Stimulated activated CD8-positive, alpha-beta memory T cell treated with anti-CD3 and anti-CD28 coated beads, Interleukin-7, amount 100 ng/mL, for 1 hour (primary cell): Measurements from ENCODE around the gene SPAM1.
"Not testable (repeated sequence)": the region's sequence is repeated elsewhere in the genome, so short reads cannot be mapped to it uniquely, and the experiment has no call there.

Experiments used
- DNase-seq, 2 donors: peaks; one replicate each; pipeline ENCODE4 v3.0.0-alpha.2; 2020; ENCODE audit warnings: low read depth in 2 of 2

The SPAM1 gene, protein sequence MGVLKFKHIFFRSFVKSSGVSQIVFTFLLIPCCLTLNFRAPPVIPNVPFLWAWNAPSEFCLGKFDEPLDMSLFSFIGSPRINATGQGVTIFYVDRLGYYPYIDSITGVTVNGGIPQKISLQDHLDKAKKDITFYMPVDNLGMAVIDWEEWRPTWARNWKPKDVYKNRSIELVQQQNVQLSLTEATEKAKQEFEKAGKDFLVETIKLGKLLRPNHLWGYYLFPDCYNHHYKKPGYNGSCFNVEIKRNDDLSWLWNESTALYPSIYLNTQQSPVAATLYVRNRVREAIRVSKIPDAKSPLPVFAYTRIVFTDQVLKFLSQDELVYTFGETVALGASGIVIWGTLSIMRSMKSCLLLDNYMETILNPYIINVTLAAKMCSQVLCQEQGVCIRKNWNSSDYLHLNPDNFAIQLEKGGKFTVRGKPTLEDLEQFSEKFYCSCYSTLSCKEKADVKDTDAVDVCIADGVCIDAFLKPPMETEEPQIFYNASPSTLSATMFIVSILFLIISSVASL

DNA sequence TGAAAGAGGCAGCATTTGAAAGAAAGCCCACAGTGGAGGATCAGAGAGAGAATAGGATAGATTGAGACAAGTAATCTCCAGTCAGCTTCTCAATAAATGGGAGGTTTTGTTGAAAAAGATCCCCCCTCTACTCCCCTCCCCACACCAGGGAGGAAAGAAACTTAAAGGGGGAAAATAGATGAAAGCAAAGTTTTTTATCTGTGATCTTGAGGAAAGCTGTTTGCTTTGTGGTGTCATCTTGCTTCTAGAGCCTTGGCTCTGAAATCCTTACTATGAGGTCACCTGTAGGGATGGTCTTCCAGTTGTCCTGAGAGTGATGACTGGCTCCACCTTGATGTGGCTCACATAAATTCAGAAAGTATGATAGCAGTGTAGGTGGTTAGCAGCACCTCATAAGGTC is at the start of gene SPAM1:
Gene SPAM1 (plus strand): TSS at position 301 of the 400 bp plus-strand sequence. CDS start 28,330 bp downstream, outside the sequence.
- DNase-seq: no peak

DNA sequence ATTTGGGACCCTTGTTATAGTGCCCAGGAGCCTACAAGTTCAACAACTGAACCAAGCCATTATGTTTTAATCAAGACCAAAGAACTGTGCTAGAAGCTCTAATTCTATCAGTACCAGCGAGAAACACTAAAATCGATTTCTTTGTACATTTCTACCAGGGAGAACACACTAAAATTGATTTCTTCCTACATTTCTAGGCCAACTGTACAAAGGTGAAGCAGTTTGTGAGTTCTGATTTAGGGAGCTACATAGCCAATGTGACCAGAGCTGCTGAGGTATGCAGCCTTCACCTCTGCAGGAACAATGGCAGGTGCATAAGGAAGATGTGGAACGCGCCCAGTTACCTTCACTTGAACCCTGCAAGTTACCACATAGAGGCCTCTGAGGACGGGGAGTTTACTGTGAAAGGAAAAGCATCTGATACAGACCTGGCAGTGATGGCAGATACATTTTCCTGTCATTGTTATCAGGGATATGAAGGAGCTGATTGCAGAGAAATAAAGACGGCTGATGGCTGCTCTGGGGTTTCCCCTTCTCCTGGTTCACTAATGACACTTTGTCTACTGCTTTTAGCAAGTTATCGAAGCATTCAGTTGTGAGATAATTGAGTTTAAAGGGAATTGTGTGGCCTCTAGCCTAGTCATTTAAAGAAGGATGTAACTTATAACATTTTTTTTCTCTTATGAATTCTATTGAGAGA is 48.3 kb upstream of the SPAM1 start:
- no peak for DNase-seq

DNA sequence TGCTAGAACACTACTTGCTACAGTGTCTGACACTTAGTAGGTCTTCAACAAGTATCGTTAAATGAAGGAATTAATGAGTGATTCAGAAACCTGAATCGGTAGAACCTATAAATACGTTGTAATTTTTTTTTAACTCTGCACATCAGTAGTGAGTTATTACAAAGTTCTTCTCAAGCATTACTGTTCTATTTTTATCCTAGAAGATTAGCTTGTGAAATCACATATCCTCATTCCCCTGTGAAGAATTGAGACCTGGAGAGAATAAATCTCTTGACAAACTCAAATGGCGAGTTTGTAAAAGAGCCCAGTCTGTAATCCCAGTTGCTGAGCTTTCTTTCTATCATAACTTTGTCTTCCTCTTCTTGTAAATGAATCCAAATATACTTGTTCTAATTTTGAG is 45.4 kb upstream of the SPAM1 start:
- DNase-seq: no peak

DNA sequence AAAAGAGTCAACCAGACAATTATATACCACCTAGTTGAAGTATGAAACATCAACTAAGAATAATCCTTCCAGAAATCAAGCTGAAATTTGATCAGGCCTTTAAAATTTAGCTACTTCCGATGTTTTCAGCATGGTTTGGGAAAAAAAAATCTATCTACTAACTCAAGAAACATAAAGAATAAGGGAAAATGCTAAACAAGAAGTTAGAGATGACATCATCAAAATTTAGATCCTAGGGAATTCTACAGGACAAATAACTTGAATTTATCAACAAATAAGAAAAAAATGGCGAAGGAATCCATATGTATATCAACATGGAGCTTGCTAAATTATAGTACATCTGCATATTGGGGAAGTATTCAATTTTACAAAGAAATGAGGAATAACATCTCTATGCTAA is 43.7 kb upstream of the SPAM1 start:
- no peak for DNase-seq

DNA sequence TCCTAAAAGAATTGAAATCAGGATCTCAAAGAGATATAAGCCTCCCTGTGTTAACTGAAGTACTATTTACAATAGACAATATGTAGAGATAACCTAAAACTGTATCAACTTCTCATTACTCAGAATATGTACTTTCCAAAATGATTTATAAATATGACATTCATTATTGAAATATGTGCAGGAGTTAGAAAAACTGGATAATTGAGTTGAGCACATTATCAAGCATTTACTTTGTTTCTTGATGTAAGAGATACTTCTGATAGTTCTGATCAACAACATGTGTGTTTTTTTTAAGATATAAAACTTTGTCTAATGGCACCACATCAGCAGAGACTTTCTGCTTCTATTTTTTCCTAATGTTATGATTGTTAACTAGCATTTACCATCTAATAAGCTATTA is 41.9 kb upstream of the SPAM1 start:
- no peak for DNase-seq

DNA sequence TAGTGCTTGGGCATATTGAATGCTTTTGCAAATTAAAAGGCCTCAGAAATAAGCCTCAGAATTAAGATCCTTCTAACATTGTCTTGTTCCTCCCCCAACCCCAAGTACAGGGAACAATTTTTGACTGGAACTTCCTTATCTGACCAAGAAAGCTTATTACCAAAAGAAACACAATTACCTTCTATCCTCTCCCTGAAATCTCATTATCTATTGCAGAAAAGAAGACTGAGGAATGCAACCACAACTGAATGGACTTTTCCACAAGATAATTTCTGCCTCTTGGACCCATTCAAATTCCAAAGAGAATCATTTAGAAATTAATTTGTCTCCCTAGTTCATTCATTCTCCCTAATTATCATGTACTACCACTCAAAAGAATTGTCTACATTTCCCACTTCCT is 36.8 kb upstream of the SPAM1 start:
- DNase-seq: no peak

DNA sequence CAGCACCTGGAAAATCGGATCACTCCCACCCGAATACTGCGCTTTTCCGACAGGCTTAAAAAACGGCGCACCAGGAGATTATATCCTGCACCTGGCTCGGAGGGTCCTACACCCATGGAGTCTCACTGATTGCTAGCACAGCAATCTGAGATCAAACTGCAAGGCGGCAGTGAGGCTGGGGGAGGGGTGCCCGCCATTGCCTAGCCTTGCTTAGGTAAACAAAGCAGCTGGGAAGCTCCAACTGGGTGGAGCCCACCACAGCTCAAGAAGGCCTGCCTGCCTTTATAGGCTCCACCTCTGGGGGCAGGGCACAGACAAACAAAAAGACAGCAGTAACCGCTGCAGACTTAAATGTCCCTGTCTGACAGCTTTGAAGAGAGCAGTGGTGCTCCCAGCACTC is 30.3 kb upstream of the SPAM1 start:
- DNase-seq: not testable (repeated sequence)

DNA sequence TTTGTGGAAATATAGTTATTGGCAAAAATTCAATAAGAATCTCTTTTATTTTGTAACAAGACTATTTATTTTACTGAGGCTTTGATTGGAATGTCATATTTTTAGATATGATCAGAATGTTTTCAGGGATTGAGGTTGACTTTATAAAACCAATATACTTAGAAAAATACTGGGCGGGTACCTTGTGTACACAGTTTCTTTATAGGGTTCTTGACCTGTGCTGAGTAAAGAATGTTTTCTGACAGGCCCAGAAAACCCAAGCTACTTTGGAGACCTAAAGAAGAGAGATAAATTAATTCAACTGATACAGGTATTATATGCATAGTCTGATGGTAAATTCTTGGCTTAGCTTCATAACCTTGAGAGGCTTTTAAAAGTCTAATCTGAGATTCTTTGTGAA is 23.9 kb upstream of the SPAM1 start:
- DNase-seq: no peak

DNA sequence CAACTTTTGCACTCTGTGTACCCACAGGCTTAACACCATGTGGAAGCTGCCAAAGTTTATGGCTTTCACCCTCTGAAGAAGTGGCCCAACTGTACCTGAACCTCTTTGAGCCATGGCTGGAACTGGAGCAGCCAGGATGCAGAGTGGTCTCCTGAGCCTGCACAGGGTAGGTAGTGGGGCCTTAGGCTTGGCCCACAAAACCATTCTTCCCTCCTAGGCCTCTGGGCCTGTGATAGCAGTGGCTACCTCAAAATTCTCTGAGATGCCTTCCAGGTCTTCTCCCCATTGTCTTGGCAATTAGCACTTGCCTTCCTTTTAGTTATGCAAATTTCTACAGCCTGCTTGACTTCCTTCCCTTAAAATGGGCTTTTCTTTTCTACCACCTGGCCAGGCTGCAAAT is 19.3 kb upstream of the SPAM1 start:
- no peak for DNase-seq

DNA sequence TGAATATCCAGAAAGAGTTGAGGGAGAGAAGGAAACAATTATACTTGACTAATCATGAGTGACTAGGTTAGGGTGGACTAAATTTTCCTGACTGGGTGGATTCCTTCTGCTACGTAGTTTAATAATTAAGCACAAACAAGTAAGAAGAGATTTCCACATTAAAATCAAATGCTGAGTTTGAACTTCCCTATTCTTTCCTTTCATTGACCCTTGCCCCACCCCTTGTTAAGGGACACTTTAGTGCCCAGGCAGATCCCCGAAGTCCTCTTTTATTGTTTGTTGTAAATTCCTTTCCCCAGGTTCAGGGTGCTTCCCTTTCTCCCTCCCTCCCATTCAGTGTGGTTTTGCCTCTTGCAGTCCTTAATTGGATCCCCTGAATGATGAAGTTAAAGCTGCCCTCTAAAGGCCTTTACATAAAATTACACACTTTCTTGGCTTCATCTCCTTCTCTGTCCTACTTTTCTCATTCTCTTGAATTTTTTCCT is 8.8 kb upstream of the SPAM1 start:
- DNase-seq: no peak

DNA sequence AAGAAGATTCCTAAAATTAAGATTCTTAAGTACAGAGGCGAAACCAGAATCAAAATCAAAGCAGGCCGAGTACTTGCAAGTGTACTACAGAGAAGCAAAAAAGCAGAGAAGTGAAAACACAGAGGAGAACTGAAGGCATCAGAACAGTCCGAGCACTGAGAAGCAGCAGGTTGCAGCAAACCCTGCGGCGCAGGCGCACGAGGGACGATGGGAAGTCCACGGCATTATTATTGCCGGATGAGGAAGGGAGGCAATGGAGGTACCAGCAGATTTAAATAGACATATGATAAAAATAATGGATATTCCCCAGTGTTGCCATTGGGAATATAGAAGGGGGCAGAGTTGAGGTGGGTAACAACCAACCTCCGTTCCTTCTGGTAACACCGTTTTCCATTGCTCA is 7.2 kb upstream of the SPAM1 start:
- no peak for DNase-seq

DNA sequence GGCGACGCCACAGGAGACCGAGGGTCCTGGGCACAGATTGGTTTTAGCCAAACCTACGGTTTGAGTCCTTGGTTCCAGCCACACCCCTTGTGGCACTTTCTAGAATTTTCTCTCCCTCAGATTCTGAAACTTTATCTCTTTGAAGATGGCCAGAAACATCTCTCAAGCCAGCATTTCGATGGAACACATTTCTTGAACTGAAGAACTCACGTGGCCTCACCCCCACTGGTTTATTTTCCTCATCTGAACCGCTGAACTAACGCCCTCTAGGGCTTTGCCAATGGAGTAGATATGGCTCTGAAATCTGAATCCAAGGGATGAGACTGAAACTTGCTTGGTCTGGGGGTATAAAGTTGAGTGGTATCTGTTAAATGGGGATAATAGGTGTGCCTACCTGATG is 6.7 kb upstream of the SPAM1 start:
- DNase-seq: no peak

DNA sequence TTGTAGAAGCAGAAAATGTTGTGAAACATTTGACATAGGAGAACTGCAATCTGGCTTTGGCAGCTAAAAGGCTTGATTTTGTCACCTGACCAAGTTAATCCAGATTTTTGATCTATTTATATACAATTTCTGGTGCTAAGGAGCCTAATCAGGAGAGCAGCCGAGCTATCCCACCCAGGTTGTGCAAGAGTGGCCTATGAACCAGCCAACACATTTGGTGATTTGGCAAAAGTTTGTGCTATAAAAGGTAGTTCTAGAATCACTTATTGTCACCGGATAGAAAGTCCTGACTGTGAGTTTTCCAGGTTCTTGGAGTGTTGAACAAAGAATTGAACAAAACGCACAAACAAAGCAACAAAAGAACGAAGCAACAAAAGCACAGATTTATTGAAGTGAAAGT is 1.4 kb upstream of the SPAM1 start:
- DNase-seq: no peak

DNA sequence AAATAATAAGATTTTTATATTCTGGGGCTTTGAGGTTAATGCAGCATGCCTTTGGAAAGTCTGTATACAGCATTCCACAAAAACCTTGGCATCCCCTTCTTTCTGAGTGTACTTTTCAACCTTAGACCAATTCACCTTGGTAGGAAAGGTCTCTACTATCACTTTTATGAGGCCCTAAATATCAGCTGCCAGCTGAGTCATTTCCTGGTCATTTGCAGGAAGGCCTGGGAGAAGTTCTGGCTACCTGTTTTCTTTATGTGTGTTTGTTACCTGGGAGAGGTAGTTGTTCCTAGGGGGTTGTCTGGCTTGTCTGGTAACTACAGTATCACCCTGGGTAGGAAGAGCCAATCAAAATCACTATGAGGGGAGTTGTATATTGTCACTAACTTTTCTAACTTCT is 4.1 kb downstream of the SPAM1 start:
- DNase-seq: no peak

DNA sequence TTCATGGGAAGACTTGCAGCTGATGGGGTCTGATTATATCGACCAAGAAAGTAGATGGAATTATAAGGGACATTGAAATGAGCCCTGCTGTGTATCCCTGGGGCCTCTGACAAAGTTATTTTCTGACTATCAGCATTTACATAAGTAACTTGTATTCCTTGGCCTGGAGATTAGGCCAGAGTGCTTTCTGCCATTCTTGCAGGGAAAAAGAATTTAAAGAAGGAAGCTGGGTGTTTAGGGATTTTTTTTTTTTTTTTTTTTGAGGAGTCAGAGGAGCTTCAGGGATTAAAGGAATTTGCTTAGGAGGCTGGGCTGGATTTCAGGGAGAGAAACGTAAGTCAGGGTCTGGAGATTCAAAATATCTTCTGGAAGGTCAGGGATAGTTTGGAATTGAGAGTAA is 4.6 kb downstream of the SPAM1 start:
- DNase-seq: no peak

DNA sequence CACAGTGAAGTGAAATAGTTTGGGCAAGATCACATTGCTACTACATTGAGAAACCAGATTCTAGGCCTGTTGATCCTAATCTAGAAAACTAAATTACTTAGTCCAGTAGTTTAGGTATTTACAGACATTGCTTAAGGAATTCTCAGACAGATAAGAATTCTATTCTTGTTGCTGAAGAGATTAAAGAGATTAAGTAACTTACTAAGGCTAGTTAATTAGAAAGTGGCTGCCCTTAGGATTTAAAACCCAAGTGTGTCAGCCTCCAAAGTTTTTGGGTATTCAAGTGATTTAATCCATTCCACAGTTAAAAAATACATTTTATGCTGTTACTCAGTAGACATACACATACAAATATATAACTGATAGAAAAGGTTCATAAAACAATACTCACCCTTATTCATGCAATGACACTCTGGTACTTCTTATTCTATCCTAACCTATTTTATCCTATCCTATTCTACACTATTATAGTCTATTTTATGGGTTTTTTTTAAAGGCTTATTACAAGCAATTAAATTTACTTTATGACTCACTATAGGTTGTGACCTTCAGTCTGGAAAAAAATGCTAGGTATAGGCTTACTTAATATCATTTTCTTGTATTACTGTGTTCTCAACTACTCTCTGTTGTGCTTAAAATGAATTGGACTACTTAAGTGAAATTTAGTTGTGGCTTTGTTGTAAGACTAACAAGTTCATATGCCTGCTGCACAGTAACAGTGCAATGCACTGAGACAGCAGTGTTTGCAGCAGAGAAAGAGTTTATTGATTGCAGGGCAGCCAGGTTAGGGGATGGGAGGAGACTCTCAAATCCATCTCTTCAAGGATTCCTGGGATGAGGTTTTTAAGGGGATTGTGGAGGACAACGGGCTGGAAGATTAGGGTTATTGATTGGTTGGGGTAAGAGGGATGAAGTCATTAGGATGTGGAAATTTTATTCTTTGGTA is 10.7 kb downstream of the SPAM1 start:
- no peak for DNase-seq

DNA sequence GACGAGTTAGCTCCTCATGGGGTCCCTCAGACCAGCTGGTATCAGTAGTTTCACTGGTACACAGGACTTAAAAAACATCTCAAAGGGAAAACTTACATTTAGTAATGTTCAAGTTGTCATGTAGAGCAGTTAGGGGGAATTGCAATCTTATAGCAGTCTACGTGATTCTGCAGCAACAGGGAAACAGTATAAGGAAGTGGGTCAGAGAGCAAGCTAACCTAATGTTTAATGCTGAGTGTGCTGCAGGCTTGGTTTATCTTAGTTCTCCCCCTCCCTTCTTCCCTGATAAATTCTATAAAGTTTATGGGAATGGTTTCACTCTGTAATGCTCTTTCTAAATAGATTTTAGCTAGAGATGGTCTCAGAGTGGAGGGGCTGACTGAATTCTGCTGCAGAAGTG is 11.3 kb downstream of the SPAM1 start:
- DNase-seq: no peak

DNA sequence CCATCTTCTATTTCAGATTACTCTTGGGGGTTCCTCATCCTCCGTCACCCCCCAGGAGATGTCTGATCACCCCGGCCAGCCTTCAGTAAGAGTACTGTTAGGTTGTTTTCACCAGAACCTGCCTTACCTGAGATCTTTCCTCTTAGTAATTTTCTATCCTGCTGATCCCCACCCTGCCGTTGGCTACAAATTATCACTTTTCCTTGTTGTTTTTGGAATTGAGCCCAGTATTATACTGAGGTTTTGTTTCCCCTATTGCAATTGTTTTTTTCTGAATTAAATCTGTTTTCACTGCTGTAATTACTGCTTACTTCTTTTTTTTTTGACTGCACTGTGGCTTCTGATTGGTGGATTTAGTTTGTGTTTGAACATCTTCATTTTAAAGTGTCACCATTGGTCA is 14.7 kb downstream of the SPAM1 start:
- DNase-seq: no peak

DNA sequence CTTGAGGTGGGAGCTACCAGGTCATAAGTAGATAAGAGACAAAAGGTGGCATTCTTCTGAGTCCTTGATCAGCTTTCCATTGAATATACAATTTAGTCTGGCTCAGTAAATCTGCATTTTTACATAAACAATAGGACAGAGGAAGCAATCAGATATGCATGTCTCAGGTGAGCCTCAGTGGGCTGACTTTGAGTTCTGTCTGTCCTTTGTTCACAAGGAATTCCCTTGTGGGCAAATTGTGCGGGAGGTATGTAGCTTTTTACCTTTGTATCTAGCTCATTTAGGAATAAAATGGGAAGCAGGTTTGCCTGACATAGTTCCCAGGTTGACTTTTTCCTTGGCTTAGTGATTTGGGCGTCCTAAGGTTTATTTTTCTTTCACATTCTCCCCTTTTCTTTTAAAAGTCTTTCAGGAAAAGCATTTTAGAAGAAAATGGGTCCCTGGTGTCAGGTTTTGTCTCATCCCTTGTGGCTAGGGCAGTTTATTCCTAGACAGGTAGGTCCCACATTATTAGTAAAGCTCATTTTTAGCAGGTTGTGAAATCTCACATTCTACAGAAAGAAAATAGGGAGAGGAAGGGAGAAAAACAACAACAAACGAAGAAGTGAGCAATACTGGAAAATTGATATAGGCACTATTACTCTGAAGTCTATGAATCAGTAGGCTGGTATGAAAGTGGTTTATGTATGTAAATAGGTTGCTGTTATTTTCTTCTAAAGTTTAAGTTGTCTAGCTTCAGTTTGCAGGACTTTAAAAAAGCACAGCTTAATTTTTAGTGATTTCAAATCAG is 16.5 kb downstream of the SPAM1 start:
- no peak for DNase-seq

DNA sequence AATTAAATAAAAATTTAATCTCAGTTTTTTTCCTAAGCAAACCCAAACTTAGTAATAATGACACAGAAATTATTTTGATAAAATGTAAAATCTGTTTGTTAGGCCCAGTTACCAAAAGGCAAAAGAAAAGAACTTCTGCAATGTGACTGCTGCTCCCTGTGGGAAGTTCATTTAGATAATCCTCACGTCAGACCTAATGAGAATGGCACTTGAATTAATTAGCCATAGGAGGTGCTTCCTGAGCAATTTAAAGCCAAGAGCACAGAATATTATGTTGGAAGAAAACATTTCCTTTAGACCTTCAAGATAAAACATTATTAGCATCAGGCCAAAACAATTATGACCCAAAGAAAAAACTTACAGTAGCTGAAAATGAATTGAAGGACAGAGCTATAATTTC is 19.4 kb downstream of the SPAM1 start:
- DNase-seq: no peak

DNA sequence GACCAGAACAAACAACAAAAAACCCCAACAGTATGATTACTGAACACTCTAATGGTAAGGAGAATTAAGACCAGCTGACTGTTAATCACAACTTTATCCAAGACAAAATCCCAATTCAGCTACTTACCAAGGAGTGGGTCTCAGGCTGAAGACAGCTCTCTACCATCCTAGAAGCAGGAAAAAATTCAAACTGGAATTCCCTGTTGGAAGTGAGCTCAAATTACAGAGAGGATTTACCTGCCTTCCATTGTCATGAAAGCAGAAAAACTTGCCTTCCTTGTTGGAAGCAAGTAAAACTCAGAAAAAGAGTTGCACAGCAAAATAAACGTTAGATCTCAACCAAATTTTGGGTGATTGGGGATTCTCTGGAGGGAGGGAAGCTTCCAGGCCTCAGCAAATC is 20.9 kb downstream of the SPAM1 start:
- no peak for DNase-seq
